Heart right ventricle (tissue), 16 donors: ENCODE measurements around the gene TMEM200A. TPM values are rescaled to one million over a fixed set of nuclear protein-coding genes. Genes with fewer than 3 reads are reported as not detected.

Experiments
- ATAC-seq, 8 donors: fragments of 200-7000 bp; cut with Tn5 transposase; one replicate each; pipeline ENCODE4 v1.9.1; 2020; ENCODE audit warnings: mild to moderate bottlenecking in 8 of 8, moderate library complexity in 8 of 8, moderate number of reproducible peaks in 1 of 8
- DNase-seq, 2 donors: peaks; one replicate each; pipeline ENCODE4 v3.0.0-alpha.2; 2020
- H3K27ac ChIP-seq, 10 donors: fragments of 200-600 bp; sonication (generic) in 2 of 10; one replicate each; pipeline versions ENCODE4 v1.5.0 to v1.8.0; 2020 to 2022; ENCODE audit warnings: mild to moderate bottlenecking in 3 of 10
- H3K27me3 ChIP-seq, 7 donors: fragments of 200-600 bp; one replicate each; pipeline ENCODE4 v1.8.0; 2021 to 2022; ENCODE audit warnings: mild to moderate bottlenecking in 2 of 7
- H3K36me3 ChIP-seq, 9 donors: fragments of 200-600 bp; sonication (generic) in 1 of 9; one replicate each; pipeline versions ENCODE4 v1.5.0 to v1.8.0; 2020 to 2022; ENCODE audit warnings: mild to moderate bottlenecking in 2 of 9
- H3K4me1 ChIP-seq, 9 donors: fragments of 200-600 bp; sonication (generic) in 1 of 9; one replicate each; pipeline versions ENCODE4 v1.5.0 to v1.8.0; 2020 to 2022; ENCODE audit warnings: mild to moderate bottlenecking in 4 of 9
- H3K4me3 ChIP-seq, 10 donors: fragments of 200-600 bp; sonication (generic) in 2 of 10; one replicate each; pipeline versions ENCODE4 v1.5.0 to v1.8.0; 2020 to 2022; ENCODE audit warnings: mild to moderate bottlenecking in 7 of 10, moderate library complexity in 2 of 10
- H3K9me3 ChIP-seq, 11 donors: fragments of 200-600 bp in 10 of 11; sonication (generic) in 2 of 11; one replicate each; pipeline versions ENCODE4 v1.5.0 to v1.8.0; 2013 to 2022; ENCODE audit warnings: mild to moderate bottlenecking in 2 of 11, control low read depth in 1 of 11, moderate library complexity in 1 of 11
- WGBS, 2 donors: extraction: QIAGEN DNeasy Blood & Tissue Kit; methylation state at CpG; one replicate each; pipeline ENCODE4 v1.1.7; 2013; ENCODE audit warnings: inconsistent platforms in 1 of 2; 5-methylcytosine and 5-hydroxymethylcytosine counted together
- intact Hi-C, 10 donors: fragments of 100-400 bp; cut with DNase I; formaldehyde crosslinking; loops; one replicate each; pipeline versions ENCODE4 v1.11.1 to v1.14.2; 2022
- polyA plus RNA-seq, 2 donors: library from polyadenylated mRNA; stranded (reverse); fragments of 200-250 nt; gene quantifications; one replicate each; pipeline ENCODE4 v1.2.3, GENCODE V29; 2013
- total RNA-seq, 10 donors: library from RNA; stranded (reverse); fragmentation: NEBNext Ultra II Directional in 3 of 10; extraction: Animal tissue kit (Norgen Biotek cat#: 25700) in 3 of 10; gene quantifications; one replicate each; pipeline versions ENCODE4 v1.2.1 to v1.2.4, GENCODE V29; 2021 to 2023
- TF ChIP-seq, protein P1 (sequence below), 9 donors: fragments of 200-600 bp; sonication (generic) in 2 of 9; IDR thresholded peaks; one replicate each; pipeline versions ENCODE4 v1.5.0 to v1.8.0; 2021 to 2022; ENCODE audit warnings: antibody characterized with exemption in 9 of 9, mild to moderate bottlenecking in 5 of 9, moderate library complexity in 1 of 9
- donor health status: Arrhythmogenic right ventricular cardiomyopathy.
- donor health status: ischemic (EF 13 %, LVEDD 7.1; RV severe dilation, severe dysfunction).
- donor health status: healthy with polysubstance abuse.
- donor health status: DM: no; HTN: yes; CAD: no.
- donor health status: DM: no; HTN: no; CAD: no.
- donor health status: ischemic (EF 25% LVEDD 6.9; RV normal size, moderate dysfunction).
- donor health status: ischemic (EF 25% LVEDD 5.7; RV mildly dilated, moderate dysfunction).
- donor health status: healthy.
- donor health status: DM: yes; HTN: yes; CAD: no.
- donor health status: Ischemic cardiomyopathy.
- donor health status: ischemic (EF 35%, LVEDD 5.7; RV mildly dilated, moderate dysfunction).
- donor health status: nonischemic (EF 11% LVEDD 7.7; RV severe dilation, severe dysfunction).
- donor health status: DM: yes; HTN: yes; CAD: no.
- donor health status: PGD.
- donor health status: ischemic (EF 29% LVEDD 5.4; RV normal size, mild dysfunction).
- donor health status: nonischemic (EF 23%, LVEDD 6.1; RV moderate dilation, normal function).

Gene TMEM200A
- total and polyA plus RNA-seq, 12 donors, result 0.07 to 0.39 (median 0.18) TPM; not detected in 4

DNA sequence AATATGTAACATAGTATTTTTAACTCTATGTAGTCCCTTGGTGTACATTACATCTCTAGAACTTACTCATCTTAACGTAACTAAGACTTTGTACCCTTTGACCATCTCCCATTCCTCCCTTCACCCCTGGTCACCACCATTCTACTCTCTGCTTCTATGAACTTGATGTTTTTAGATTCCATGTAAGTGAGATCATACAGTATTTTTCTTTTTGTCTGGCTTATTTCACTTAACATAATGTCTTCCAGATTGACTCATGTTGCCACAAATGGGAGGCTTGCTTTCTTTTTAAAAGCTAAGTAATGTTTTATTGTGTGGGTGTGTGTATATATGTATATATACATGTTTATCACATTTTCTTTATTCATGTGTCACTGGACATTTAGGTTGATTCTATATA, 55.8 kb downstream of the TMEM200A start:
- peaks cover 0 to 4% (median 0%) of the 10 kb centered on the region in 7 donors for H3K27me3 ChIP-seq
- TF ChIP-seq, protein P1, sequence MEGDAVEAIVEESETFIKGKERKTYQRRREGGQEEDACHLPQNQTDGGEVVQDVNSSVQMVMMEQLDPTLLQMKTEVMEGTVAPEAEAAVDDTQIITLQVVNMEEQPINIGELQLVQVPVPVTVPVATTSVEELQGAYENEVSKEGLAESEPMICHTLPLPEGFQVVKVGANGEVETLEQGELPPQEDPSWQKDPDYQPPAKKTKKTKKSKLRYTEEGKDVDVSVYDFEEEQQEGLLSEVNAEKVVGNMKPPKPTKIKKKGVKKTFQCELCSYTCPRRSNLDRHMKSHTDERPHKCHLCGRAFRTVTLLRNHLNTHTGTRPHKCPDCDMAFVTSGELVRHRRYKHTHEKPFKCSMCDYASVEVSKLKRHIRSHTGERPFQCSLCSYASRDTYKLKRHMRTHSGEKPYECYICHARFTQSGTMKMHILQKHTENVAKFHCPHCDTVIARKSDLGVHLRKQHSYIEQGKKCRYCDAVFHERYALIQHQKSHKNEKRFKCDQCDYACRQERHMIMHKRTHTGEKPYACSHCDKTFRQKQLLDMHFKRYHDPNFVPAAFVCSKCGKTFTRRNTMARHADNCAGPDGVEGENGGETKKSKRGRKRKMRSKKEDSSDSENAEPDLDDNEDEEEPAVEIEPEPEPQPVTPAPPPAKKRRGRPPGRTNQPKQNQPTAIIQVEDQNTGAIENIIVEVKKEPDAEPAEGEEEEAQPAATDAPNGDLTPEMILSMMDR (IDR thresholded peaks at IDR 0.05), result no peak
- 83 to 85% methylated on average over 1 of the region's 1 CpG for WGBS, 2 donors
- H3K9me3 ChIP-seq, result no peaks in the 10 kb centered on the region
- H3K4me3 ChIP-seq, result no peak overlapping the region
- DNase-seq (no peak), ATAC-seq (no peak)
- H3K36me3 ChIP-seq, result no peaks in the 10 kb centered on the region
- intact Hi-C loops, result no loop called here
- no peaks in the 10 kb centered on the region for H3K4me1 ChIP-seq
- no peak overlapping the region for H3K27ac ChIP-seq

DNA sequence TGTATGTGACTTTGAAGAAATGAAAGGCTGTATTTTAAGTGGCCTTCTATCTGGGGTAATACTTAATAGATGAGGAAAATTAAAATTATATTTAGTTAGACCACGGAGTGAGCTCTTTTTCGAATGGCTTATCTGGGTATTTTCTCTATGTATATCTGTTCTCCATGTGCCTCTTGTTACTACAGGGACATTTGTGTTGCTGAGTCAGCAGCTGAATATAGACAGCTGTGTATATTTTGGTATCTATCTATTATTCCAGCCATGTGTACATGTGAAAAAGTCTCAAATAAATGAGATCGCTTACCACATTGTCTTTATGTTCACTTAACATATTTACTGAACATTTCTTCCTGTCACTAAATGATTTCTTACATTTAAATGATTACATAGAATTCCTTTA, 57.2 kb downstream of the TMEM200A start:
- Histone ChIP-seq H3K9me3 (no peaks in the 10 kb centered on the region), H3K4me3 (no peak overlapping the region), H3K27me3 (peaks cover 0 to 4% (median 0%) of the 10 kb centered on the region in 7 donors), H3K4me1 (no peaks in the 10 kb centered on the region), H3K36me3 (no peaks in the 10 kb centered on the region), H3K27ac (no peak overlapping the region)
- DNase-seq, result no peak
- 73 to 76% methylated on average over 3 of the region's 3 CpGs for WGBS, 2 donors
- no peak for ATAC-seq
- intact Hi-C loops, result no loop called here
- TF ChIP-seq, protein P1 (IDR thresholded peaks at IDR 0.05), result no peak

GRCh38 chr6:130424710-130425109, 58.9 kb downstream of the TMEM200A start:
- intact Hi-C loops, result no loop called here
- H3K27ac ChIP-seq, result no peak overlapping the region
- peaks cover 0 to 4% (median 0%) of the 10 kb centered on the region in 7 donors for H3K27me3 ChIP-seq
- TF ChIP-seq, protein P1 (IDR thresholded peaks at IDR 0.05), result no peak
- H3K4me1 ChIP-seq, result no peaks in the 10 kb centered on the region
- no peak overlapping the region for H3K4me3 ChIP-seq
- no peak for ATAC-seq
- no peaks in the 10 kb centered on the region for H3K36me3 ChIP-seq
- no peak for DNase-seq
- WGBS, 2 donors, result 56% methylated on average over 2 of the region's 2 CpGs
- no peaks in the 10 kb centered on the region for H3K9me3 ChIP-seq

GRCh38 chr6:130425537-130425936, 59.7 kb downstream of the TMEM200A start:
- Histone ChIP-seq H3K4me1 (no peaks in the 10 kb centered on the region), H3K36me3 (no peaks in the 10 kb centered on the region), H3K27me3 (peaks cover 0 to 4% (median 0%) of the 10 kb centered on the region in 7 donors), H3K27ac (no peak overlapping the region), H3K4me3 (no peak overlapping the region), H3K9me3 (no peaks in the 10 kb centered on the region)
- TF ChIP-seq, protein P1 (IDR thresholded peaks at IDR 0.05), result no peak
- ATAC-seq (no peak), DNase-seq (no peak)
- WGBS, 2 donors, result 85 to 89% methylated on average over 1 of the region's 1 CpG
- intact Hi-C loops, result no loop called here
